Measurements from ENCODE around the gene LARP6. TPM values are rescaled to one million over a fixed set of nuclear protein-coding genes. Genes with fewer than 3 reads are reported as not detected.

LARP6 gene
- total and polyA plus RNA-seq, 2 of the 13 experiments (the other 11 are each of a cell fraction or from before 2014, with no cell fraction given), result 2.9 to 8.2 TPM

- peak; percentile 36; the same call in 1 of the 2 replicates for TF ChIP-seq AHDC1 (CRISPR knock-in tag; IDR thresholded peaks at IDR 0.05; ENCODE audit: borderline replicate concordance)
- TF ChIP-seq LRRFIP1 (CRISPR knock-in tag; conservative IDR thresholded peaks at IDR 0.05), result no peak
- TF ChIP-seq U2AF2 (IDR thresholded peaks at IDR 0.05; ENCODE audit: low read depth, low read length), result no peak
- no peak; the same call in 1 of the 2 replicates for TF ChIP-seq ZSCAN25 (CRISPR knock-in tag; IDR thresholded peaks at IDR 0.05)
- no peak for TF ChIP-seq GABPA (IDR thresholded peaks at IDR 0.05; ENCODE audit: low read depth, low read length)
- TF ChIP-seq GABPA (CRISPR knock-in tag; IDR thresholded peaks at IDR 0.05; ENCODE audit: low read depth), result peak; percentile 81
- peak; percentile 54; the same call in 1 of the 2 replicates for TF ChIP-seq ZFX (CRISPR knock-in tag; IDR thresholded peaks at IDR 0.05; ENCODE audit: low read depth)
- TF ChIP-seq ESRRA (CRISPR knock-in tag; IDR thresholded peaks at IDR 0.05; ENCODE audit: low read depth), result peak; percentile 34; the same call in 1 of the 2 replicates
- peak; percentile 63; the same call in 1 of the 2 replicates for TF ChIP-seq GABPB1 (CRISPR knock-in tag; IDR thresholded peaks at IDR 0.05)
- peak; percentile 34; the same call in 1 of the 2 replicates for TF ChIP-seq ZNF350 (CRISPR knock-in tag; IDR thresholded peaks at IDR 0.05; ENCODE audit: borderline replicate concordance, low read depth)
- TF ChIP-seq PCBP1 (IDR thresholded peaks at IDR 0.05; ENCODE audit: borderline replicate concordance, low read depth, low read length), result no peak
- peak; percentile 93 for TF ChIP-seq JUND (CRISPR knock-in tag; IDR thresholded peaks at IDR 0.05)
- TF ChIP-seq, protein P1, sequence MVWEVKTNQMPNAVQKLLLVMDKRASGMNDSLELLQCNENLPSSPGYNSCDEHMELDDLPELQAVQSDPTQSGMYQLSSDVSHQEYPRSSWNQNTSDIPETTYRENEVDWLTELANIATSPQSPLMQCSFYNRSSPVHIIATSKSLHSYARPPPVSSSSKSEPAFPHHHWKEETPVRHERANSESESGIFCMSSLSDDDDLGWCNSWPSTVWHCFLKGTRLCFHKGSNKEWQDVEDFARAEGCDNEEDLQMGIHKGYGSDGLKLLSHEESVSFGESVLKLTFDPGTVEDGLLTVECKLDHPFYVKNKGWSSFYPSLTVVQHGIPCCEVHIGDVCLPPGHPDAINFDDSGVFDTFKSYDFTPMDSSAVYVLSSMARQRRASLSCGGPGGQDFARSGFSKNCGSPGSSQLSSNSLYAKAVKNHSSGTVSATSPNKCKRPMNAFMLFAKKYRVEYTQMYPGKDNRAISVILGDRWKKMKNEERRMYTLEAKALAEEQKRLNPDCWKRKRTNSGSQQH (CRISPR knock-in tag; IDR thresholded peaks at IDR 0.05; ENCODE audit: low read depth), result no peak
- TF ChIP-seq ARID2 (CRISPR knock-in tag; IDR thresholded peaks at IDR 0.05; ENCODE audit: borderline replicate concordance), result no peak
- no peak for TF ChIP-seq ZNF343 (CRISPR knock-in tag; IDR thresholded peaks at IDR 0.05)
- no peak for TF ChIP-seq SRF (IDR thresholded peaks at IDR 0.05; ENCODE audit: low read depth, low read length)
- no peak for TF ChIP-seq MTA3 (CRISPR knock-in tag; IDR thresholded peaks at IDR 0.05)
Measured at GRCh38 chr15:70833861-70834765, 19.8 kb downstream of the LARP6 start (continued).
